ENCODE results near the gene NOSIP. TPM values are rescaled to one million over a fixed set of nuclear protein-coding genes. Genes with fewer than 3 reads are reported as not detected.

The NOSIP gene
- total RNA-seq, 1 experiment from 2014 or later: 247 TPM

GRCh38 chr19:49507803-49508494 lies 72.4 kb downstream of the NOSIP start:
- no peak for DNase-seq (ENCODE audit: low spot score)

DNA sequence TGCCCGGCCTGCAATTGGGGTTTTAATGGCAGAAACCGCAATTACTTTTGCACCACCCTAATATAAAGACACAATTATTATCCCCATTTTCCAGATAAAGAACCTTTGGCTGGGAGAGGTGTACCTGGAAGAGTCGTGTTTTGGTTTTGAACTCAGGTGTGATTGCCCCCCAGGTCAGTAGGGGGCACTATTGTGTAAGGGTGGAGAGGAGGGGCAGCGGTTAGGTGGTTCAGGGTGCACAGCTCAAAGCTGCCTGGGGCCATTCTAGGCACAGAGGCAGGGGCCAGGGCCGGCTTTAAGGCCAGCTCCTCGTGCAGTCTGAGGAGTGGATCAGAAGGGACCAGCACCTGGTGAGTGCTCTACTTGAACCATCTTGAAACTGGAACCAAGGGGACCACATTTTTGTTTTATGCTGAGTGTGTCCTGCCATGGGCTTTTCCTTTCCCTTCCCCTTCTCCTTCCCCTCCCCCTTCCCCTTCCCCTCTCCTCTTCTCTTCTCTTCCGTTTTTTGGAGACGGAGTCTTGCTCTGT lies 73.7 kb downstream of the NOSIP start:
- peak; percentile 87 for DNase-seq (ENCODE audit: low spot score)

Small RNAs within 50 kb of the gene (small RNA-seq; reads per million reads assigned to genes)
- not detected for gene RF00019

Other genes with a start within 250 kb of the NOSIP start
- not detected in 2 replicates for gene CD37, start 245.2 kb downstream of the NOSIP start, total RNA-seq (2014; rRNA removed; shearing (Covaris generic))
- gene TEAD2, start 218.1 kb downstream of the NOSIP start, total RNA-seq (2014; rRNA removed; shearing (Covaris generic)): 27.2 and 28.6 TPM in 2 replicates
- gene DKKL1, start 216.7 kb downstream of the NOSIP start, total RNA-seq (2014; rRNA removed; shearing (Covaris generic)): 0.18 and 0.53 TPM in 2 replicates
- gene KASH5, start 192.3 kb downstream of the NOSIP start, total RNA-seq (2014; rRNA removed; shearing (Covaris generic)): not detected in 2 replicates
- not detected in 2 replicates for gene PTH2, start 157.1 kb downstream of the NOSIP start, total RNA-seq (2014; rRNA removed; shearing (Covaris generic))
- not detected in 2 replicates for gene GFY, start 155.2 kb downstream of the NOSIP start, total RNA-seq (2014; rRNA removed; shearing (Covaris generic))
- 0.13 and 0.18 TPM in 2 replicates for gene SLC17A7, start 139.0 kb downstream of the NOSIP start, total RNA-seq (2014; rRNA removed; shearing (Covaris generic))
- 337 and 351 TPM in 2 replicates for gene PIH1D1, start 128.7 kb downstream of the NOSIP start, total RNA-seq (2014; rRNA removed; shearing (Covaris generic))
- 214 and 224 TPM in 2 replicates for gene ALDH16A1, start 127.3 kb downstream of the NOSIP start, total RNA-seq (2014; rRNA removed; shearing (Covaris generic))
- 1.6 and 2.1 TPM in 2 replicates for gene FLT3LG, start 106.3 kb downstream of the NOSIP start, total RNA-seq (2014; rRNA removed; shearing (Covaris generic))
- 7,406 and 7,983 TPM in 2 replicates for gene RPL13A, start 92.9 kb downstream of the NOSIP start, total RNA-seq (2014; rRNA removed; shearing (Covaris generic))
- gene RPS11, start 84.1 kb downstream of the NOSIP start, total RNA-seq (2014; rRNA removed; shearing (Covaris generic)): 5,724 and 5,984 TPM in 2 replicates
- gene FCGRT, start 67.9 kb downstream of the NOSIP start, total RNA-seq (2014; rRNA removed; shearing (Covaris generic)): 150 and 176 TPM in 2 replicates
- 17.6 and 25.6 TPM in 2 replicates for gene RCN3, start 52.6 kb downstream of the NOSIP start, total RNA-seq (2014; rRNA removed; shearing (Covaris generic))
- 25.8 and 26.3 TPM in 2 replicates for gene PRRG2, start 760 bp upstream of the NOSIP start, total RNA-seq (2014; rRNA removed; shearing (Covaris generic))
- 15.0 and 15.3 TPM in 2 replicates for gene PRR12, start 10.6 kb upstream of the NOSIP start, total RNA-seq (2014; rRNA removed; shearing (Covaris generic))
- gene RRAS, start 59.6 kb upstream of the NOSIP start, total RNA-seq (2014; rRNA removed; shearing (Covaris generic)): 33.1 and 45.2 TPM in 2 replicates
- gene SCAF1, start 61.7 kb upstream of the NOSIP start, total RNA-seq (2014; rRNA removed; shearing (Covaris generic)): 58.6 and 67.6 TPM in 2 replicates
- 380 and 432 TPM in 2 replicates for gene IRF3, start 85.3 kb upstream of the NOSIP start, total RNA-seq (2014; rRNA removed; shearing (Covaris generic))
- 78.2 and 100 TPM in 2 replicates for gene BCL2L12, start 85.4 kb upstream of the NOSIP start, total RNA-seq (2014; rRNA removed; shearing (Covaris generic))
- 922 and 995 TPM in 2 replicates for gene PRMT1, start 96.7 kb upstream of the NOSIP start, total RNA-seq (2014; rRNA removed; shearing (Covaris generic))
- 9.2 and 10.0 TPM in 2 replicates for gene ADM5, start 109.0 kb upstream of the NOSIP start, total RNA-seq (2014; rRNA removed; shearing (Covaris generic))
- 0.47 and 1.4 TPM in 2 replicates for gene CPT1C, start 110.6 kb upstream of the NOSIP start, total RNA-seq (2014; rRNA removed; shearing (Covaris generic))
- not detected in 2 replicates for gene TSKS, start 182.8 kb upstream of the NOSIP start, total RNA-seq (2014; rRNA removed; shearing (Covaris generic))
- gene AP2A1, start 186.4 kb upstream of the NOSIP start, total RNA-seq (2014; rRNA removed; shearing (Covaris generic)): 122 and 131 TPM in 2 replicates
- gene FUZ, start 232.7 kb upstream of the NOSIP start, total RNA-seq (2014; rRNA removed; shearing (Covaris generic)): 2.0 and 3.1 TPM in 2 replicates
- gene MED25, start 237.7 kb upstream of the NOSIP start, total RNA-seq (2014; rRNA removed; shearing (Covaris generic)): 88.3 and 91.9 TPM in 2 replicates

Measured in HT-29 (cell line).